HUES64 (cell line): ENCODE results near the gene ATP2C2.
"Not testable (repeated sequence)": the region's sequence is repeated elsewhere in the genome, so short reads cannot be mapped to it uniquely, and the experiment has no call there.

ENCODE experiments used
- H3K27ac ChIP-seq: 2 replicates; pipeline ENCODE4 v1.7.0; 2013; ENCODE audit warnings: low read depth, low read length, inconsistent platforms
- H3K27me3 ChIP-seq: 2 replicates; pipeline ENCODE4 v1.6.1; 2013; ENCODE audit warnings: mild to moderate bottlenecking, low read length; ENCODE audit not compliant: insufficient read depth
- H3K36me3 ChIP-seq: 2 replicates; pipeline ENCODE4 v1.6.1; 2013; ENCODE audit warnings: mild to moderate bottlenecking, low read length; ENCODE audit not compliant: insufficient read depth
- H3K4me1 ChIP-seq: 2 replicates; pipeline ENCODE4 v1.6.1; 2013; ENCODE audit warnings: mild to moderate bottlenecking, low read length, moderate library complexity; ENCODE audit not compliant: insufficient read depth
- H3K4me3 ChIP-seq: 2 replicates; pipeline ENCODE4 v1.5.1; 2013; ENCODE audit warnings: mild to moderate bottlenecking, low read length, moderate library complexity
- H3K9ac ChIP-seq: 2 replicates; pipeline ENCODE4 v1.6.1; 2013; ENCODE audit warnings: mild to moderate bottlenecking, low read depth, low read length
- H3K9me3 ChIP-seq: 2 replicates; pipeline ENCODE4 v1.6.1; 2013; ENCODE audit warnings: low read depth, low read length; ENCODE audit not compliant: insufficient read depth
- WGBS: fragments of 150-250, 120-280 bp; methylation state at CpG from one replicate; pipeline ENCODE4 v1.1.7; 2013; ENCODE audit warnings: missing lambda C conversion rate; 5-methylcytosine and 5-hydroxymethylcytosine counted together

ATP2C2 gene

DNA sequence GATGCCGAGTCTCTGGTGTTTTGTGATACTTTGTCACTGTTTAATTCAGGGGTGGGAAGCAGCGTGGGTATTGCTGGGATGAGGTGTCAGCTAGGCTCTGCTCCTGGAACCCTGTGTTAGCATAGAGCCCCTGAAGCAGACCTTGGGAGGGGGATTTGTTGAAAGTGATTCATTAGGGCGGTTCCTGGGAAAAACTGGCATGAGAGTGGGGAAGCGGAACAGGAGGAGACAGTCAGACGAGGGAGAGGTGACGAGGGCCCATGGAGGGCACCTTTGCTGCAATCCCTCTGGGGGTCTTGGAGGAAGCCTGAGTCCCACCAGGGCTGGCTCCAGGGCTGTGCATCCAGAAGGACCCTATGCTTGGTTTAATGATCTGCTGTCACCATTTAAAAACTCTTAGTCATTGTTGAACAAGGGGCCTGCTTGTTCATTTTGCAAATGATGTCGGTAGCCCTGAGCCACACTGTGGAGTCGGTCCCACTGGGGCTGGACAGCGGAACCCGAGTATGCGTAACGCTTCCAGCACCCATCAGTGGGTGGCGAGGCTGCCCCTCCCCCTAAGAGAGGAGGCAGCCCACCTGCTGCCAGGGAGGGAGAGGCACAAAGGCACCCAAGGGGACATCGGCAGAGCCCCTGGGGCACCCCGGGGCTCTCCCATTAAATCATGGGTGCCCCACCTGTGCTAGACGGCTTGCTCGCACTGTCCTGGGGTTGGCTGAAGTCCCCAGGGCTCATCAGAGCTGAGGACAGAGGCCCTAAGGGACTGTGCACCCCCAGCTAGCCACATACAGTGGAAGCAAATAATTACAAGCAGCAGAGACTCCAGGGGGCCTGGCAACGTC, 38.3 kb upstream of the ATP2C2 start:
- no peaks in the 10 kb centered on the region for H3K36me3 ChIP-seq
- H3K9ac ChIP-seq: no peak overlapping the region
- no peak overlapping the region for H3K27ac ChIP-seq
- H3K4me3 ChIP-seq: no peak overlapping the region
- no peaks in the 10 kb centered on the region for H3K4me1 ChIP-seq
- H3K27me3 ChIP-seq: no peaks in the 10 kb centered on the region
- WGBS: 84% methylated on average over 18 of the region's 18 CpGs
- no peaks in the 10 kb centered on the region for H3K9me3 ChIP-seq

DNA sequence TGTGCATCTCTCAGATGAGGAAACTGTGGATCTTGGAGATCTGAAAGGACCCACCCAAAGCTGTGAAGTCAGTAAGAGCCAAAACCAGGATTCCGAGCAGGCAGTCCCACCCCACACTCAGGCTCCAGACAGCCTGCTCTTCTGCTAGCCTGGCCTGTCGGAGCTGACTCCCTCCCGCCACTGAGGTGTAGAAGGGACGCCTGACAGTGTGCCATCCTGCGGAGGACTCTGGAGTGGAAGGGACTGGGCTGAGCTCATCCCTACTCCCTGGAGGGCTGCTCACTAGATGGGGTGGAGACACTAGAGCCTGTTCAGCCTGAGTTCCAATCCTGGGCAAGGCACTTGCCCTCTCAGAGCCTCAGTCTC, 37.7 kb upstream of the ATP2C2 start:
- WGBS: 83% methylated on average over 5 of the region's 5 CpGs
- Histone ChIP-seq H3K36me3 (no peaks in the 10 kb centered on the region), H3K27ac (no peak overlapping the region), H3K9ac (no peak overlapping the region), H3K27me3 (no peaks in the 10 kb centered on the region), H3K9me3 (no peaks in the 10 kb centered on the region), H3K4me1 (no peaks in the 10 kb centered on the region), H3K4me3 (no peak overlapping the region)

GRCh38 chr16:84331998-84332780, 36.1 kb upstream of the ATP2C2 start:
- 92% methylated on average over 17 of the region's 17 CpGs for WGBS
- no peak overlapping the region for H3K27ac ChIP-seq
- H3K27me3 ChIP-seq: no peaks in the 10 kb centered on the region
- no peak overlapping the region for H3K4me3 ChIP-seq
- H3K9me3 ChIP-seq: no peaks in the 10 kb centered on the region
- H3K36me3 ChIP-seq: no peaks in the 10 kb centered on the region
- H3K4me1 ChIP-seq: no peaks in the 10 kb centered on the region
- H3K9ac ChIP-seq: no peak overlapping the region

DNA sequence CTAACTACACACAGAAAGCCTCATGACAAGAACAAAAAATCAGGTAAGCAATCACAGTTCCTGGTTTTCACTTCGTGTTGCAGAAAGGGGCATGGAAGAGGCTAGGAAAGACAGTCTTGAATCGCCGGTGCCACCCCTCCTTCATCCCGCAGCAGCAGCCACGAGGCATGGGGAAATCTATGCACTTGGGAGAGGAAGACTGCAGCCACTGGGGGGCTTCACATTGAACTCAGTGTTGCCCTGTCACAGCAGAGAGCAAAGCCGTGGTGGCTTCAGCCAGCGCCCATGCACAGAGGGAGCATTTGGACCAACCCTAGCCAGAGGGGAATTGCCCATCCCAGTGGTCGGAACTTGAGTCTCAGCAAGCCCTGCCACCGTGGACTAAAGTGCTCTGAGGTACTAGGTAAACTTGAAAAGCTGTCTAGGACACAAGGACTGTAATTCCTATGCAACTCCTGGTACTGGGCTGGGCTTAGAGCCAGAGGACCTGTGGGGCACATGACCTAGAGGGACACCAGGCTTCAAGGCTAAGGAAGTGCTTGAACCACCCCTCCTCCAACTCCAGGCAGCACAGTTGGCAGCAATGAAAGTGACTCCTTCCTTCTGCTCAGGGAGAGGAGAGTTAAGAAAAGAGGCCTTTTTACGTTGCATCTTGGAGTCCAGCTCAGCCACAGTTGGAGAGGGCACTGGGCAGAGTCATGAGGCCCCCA, 35.2 kb upstream of the ATP2C2 start:
- H3K9me3 ChIP-seq: no peaks in the 10 kb centered on the region
- no peaks in the 10 kb centered on the region for H3K27me3 ChIP-seq
- WGBS: 60% methylated on average over 10 of the region's 10 CpGs
- H3K4me1 ChIP-seq: no peaks in the 10 kb centered on the region
- H3K4me3 ChIP-seq: no peak overlapping the region
- H3K36me3 ChIP-seq: no peaks in the 10 kb centered on the region
- H3K9ac ChIP-seq: no peak overlapping the region
- H3K27ac ChIP-seq: no peak overlapping the region

DNA sequence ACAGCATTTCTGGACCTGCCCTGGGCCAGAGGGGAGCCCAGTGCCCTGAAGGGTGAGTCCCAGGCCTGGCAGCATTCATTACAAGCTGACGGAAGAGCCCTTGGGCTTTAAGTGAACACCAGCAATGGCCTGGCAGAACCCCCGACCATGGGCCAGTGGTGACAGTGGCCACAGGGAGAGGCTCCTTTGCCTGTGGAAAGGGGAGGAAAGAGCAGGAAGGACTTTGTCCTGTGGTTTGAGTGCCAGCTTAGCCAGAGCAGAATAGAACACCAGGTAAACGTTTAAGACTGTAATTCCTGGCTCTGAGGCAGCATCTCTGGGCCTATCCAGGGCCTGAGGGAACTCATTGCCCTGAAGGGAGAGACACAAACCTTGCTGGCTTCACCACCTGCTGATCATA, 34.3 kb upstream of the ATP2C2 start:
- WGBS: 90% methylated on average over 3 of the region's 3 CpGs
- no peak overlapping the region for H3K27ac ChIP-seq
- no peak overlapping the region for H3K9ac ChIP-seq
- no peaks in the 10 kb centered on the region for H3K4me1 ChIP-seq
- no peak overlapping the region for H3K4me3 ChIP-seq
- no peaks in the 10 kb centered on the region for H3K36me3 ChIP-seq
- H3K9me3 ChIP-seq: no peaks in the 10 kb centered on the region
- no peaks in the 10 kb centered on the region for H3K27me3 ChIP-seq

DNA sequence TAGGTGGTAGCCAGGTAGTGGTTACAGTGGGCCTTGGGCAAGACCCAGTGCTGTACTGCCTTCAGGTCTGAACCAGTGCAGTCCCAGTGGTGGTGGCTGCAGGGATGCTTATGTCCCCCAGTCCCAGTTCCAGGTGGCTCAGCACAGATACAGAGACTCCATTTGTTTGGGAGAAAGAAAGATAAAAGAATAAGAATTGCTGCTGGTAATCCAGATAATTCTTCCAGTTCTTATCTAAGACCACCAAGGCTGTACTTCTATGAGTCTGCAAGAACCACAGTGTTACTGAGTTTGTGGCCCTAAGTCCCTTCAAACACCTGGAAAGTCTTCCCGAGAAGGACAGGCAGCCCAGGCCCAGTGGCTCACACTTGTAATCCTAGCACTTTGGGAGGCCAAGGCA, 33.9 kb upstream of the ATP2C2 start:
- H3K4me1 ChIP-seq: no peaks in the 10 kb centered on the region
- no peaks in the 10 kb centered on the region for H3K9me3 ChIP-seq
- H3K27me3 ChIP-seq: no peaks in the 10 kb centered on the region
- no peak overlapping the region for H3K9ac ChIP-seq
- WGBS: 98% methylated on average over 1 of the region's 1 CpG
- no peak overlapping the region for H3K4me3 ChIP-seq
- H3K27ac ChIP-seq: no peak overlapping the region
- no peaks in the 10 kb centered on the region for H3K36me3 ChIP-seq

DNA sequence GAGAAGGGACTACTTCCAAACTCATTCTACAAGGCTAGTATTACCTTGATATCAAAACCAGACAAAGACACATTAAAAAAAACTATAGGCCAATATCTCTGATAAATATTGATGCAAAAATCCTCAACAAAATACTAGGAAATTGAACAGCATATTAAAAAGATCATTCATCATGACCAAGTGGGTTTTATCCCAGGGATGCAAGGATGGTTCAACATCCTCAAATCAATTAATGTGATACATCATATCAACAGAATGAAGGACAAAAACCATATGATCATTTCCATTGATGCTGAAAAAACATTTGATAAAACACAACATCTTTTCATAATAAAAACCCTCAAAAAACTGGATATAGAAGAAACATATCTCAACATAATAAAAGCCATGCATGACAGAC, 31.1 kb upstream of the ATP2C2 start:
- H3K27ac ChIP-seq, H3K4me3 ChIP-seq, H3K9ac ChIP-seq, H3K4me1 ChIP-seq, H3K27me3 ChIP-seq, H3K9me3 ChIP-seq, H3K36me3 ChIP-seq: not testable (repeated sequence)

- no peak overlapping the region for H3K4me3 ChIP-seq
- H3K9ac ChIP-seq: no peak overlapping the region
- H3K27ac ChIP-seq: no peak overlapping the region
- H3K27me3 ChIP-seq: no peaks in the 10 kb centered on the region
- H3K36me3 ChIP-seq: no peaks in the 10 kb centered on the region
- H3K9me3 ChIP-seq: no peaks in the 10 kb centered on the region
- no peaks in the 10 kb centered on the region for H3K4me1 ChIP-seq
- WGBS: 82% methylated on average over 5 of the region's 5 CpGs
Observed at GRCh38 chr16:84339311-84339710, 29.0 kb upstream of the ATP2C2 start.

GRCh38 chr16:84339766-84340165, 28.6 kb upstream of the ATP2C2 start:
- Histone ChIP-seq H3K9ac (no peak overlapping the region), H3K27ac (no peak overlapping the region), H3K36me3 (no peaks in the 10 kb centered on the region), H3K4me1 (no peaks in the 10 kb centered on the region), H3K27me3 (no peaks in the 10 kb centered on the region), H3K9me3 (no peaks in the 10 kb centered on the region), H3K4me3 (no peak overlapping the region)
- WGBS: 92% methylated on average over 9 of the region's 9 CpGs

DNA sequence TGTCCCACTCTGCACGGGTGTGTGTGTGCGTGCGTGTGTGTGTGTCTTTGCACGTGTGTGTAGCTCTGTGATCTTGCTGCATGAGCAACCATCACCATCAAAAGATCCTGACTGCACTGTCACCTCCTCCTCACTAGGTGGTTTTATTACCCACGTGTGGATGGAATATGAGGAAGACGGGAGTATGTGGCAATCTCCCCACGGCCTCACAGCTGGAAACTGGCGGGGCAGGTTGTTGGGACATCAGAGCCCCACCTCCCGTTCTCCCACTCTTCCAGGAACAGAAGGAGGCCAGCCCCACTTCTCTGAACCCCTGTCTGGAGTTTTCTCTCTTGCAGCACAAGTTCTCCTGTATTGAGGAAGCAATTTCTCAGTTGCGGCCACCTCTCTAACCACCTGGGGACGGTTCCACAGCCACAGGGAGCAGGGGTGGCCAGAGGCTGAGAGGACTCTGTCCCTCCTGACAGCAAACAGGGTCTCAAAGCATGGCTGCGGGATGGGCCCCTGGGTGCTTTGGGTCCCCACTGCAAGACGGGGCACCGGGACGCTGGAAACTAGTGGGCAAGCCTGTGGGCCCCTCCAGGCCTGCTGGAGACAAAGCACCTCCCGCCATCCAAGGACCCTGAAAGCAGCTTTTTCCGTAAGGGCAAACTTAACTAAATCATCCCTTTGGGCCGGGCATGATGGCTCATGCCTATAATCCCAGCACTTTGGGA, 27.9 kb upstream of the ATP2C2 start:
- Histone ChIP-seq H3K4me1 (no peaks in the 10 kb centered on the region), H3K36me3 (no peaks in the 10 kb centered on the region), H3K9ac (no peak overlapping the region), H3K9me3 (no peaks in the 10 kb centered on the region), H3K27ac (no peak overlapping the region), H3K4me3 (no peak overlapping the region), H3K27me3 (no peaks in the 10 kb centered on the region)
- 90% methylated on average over 16 of the region's 18 CpGs for WGBS
